HCT116 (cell line): Measurements from ENCODE around the gene GFI1B. TPM values are rescaled to one million over a fixed set of nuclear protein-coding genes. Genes with fewer than 3 reads are reported as not detected.

Experiments
- ATAC-seq: fragments of 200-7000 bp; cut with Tn5 transposase; 2 replicates; pipeline ENCODE4 v1.9.1; 2020; ENCODE audit warnings: mild to moderate bottlenecking, moderate library complexity
- BruUV-seq: library from RNA; stranded (reverse); fragments of 400-500 nt; replicated peaks from 2 replicates; lab custom pipeline; 2021; lab: Mats Ljungman, UMichigan
- CTCF ChIA-PET: fragments of 300-600 bp; sonication (Branson Sonifier 250); formaldehyde crosslinking; loops from one replicate; lab custom pipeline; 2021; ENCODE audit warnings: antibody characterized with exemption; lab: Charles Lee
- POLR2A ChIA-PET: fragments of 300-600, 350-600 bp; sonication (Branson Sonifier 250); formaldehyde crosslinking; loops from one replicate; lab custom pipeline; 2021; ENCODE audit warnings: antibody characterized with exemption; lab: Charles Lee
- RAD21 ChIA-PET, 2 experiments: fragments of 300-600 bp; sonication (Branson Sonifier 250); formaldehyde crosslinking; loops; one replicate each; lab custom pipeline; 2023; ENCODE audit warnings: low total read pairs in 2 of 2; ENCODE audit not compliant: uncharacterized antibody in 2 of 2, unreplicated experiment in 2 of 2, low non-redundant PET in 1 of 2; lab: Charles Lee
- DNase-seq: peaks from one replicate; pipeline ENCODE4 v3.0.0-alpha.2; 2010; ENCODE audit warnings: low read depth, low spot score
- H2AFZ ChIP-seq: fragments of 200-600 bp; shearing (Covaris generic), sonication (generic); 2 replicates; pipeline ENCODE4 v1.6.1; 2017; ENCODE audit warnings: low read depth, mixed run types, mixed read lengths, antibody characterized with exemption, low read length; ENCODE audit not compliant: poor library complexity, severe bottlenecking
- H3K27ac ChIP-seq: 2 replicates; pipeline ENCODE4 v1.5.1; 2012; ENCODE audit warnings: low read depth, low read length
- H3K27me3 ChIP-seq: fragments of 200-600 bp; sonication (generic); 2 replicates; pipeline ENCODE4 v1.6.1; 2016; ENCODE audit warnings: mixed run types, low read length, mixed read lengths; ENCODE audit not compliant: insufficient read depth
- H3K36me3 ChIP-seq, 2 experiments: fragments of 200-500 bp in 1 of 2; fragments of 200-600 bp in 1 of 2; sonication (Bioruptor generic) in 1 of 2; sonication (generic) in 1 of 2; 2 replicates each; pipeline versions ENCODE4 v1.5.1 to v1.6.1; 2014 to 2016; ENCODE audit warnings: low read length in 2 of 2, inconsistent platforms in 1 of 2, mixed read lengths in 1 of 2, mixed run types in 1 of 2; ENCODE audit not compliant: insufficient read depth in 2 of 2, control insufficient read depth in 1 of 2
- H3K4me1 ChIP-seq, 2 experiments: fragments of 200-600 bp in 1 of 2; sonication (generic) in 1 of 2; 2 replicates each; pipeline versions ENCODE4 v1.5.1 to v1.6.1; 2012 to 2017; ENCODE audit warnings: low read length in 2 of 2, inconsistent platforms in 1 of 2, mild to moderate bottlenecking in 1 of 2, mixed read lengths in 1 of 2, mixed run types in 1 of 2, moderate library complexity in 1 of 2; ENCODE audit not compliant: insufficient read depth in 2 of 2, control insufficient read depth in 1 of 2
- H3K4me2 ChIP-seq: fragments of 200-600 bp; sonication (generic); 2 replicates; pipeline ENCODE4 v1.6.1; 2017; ENCODE audit warnings: mixed run types, low read length, mixed read lengths
- H3K4me3 ChIP-seq, 2 experiments: fragments of 200-600 bp in 1 of 2; sonication (generic) in 1 of 2; replicated peaks in 1 of 2; 2 replicates each; pipeline ENCODE4 v1.5.1; 2011 to 2016; ENCODE audit warnings: low read length in 2 of 2, control low read depth in 1 of 2, low read depth in 1 of 2, mild to moderate bottlenecking in 1 of 2, mixed read lengths in 1 of 2, mixed run types in 1 of 2
- H3K79me2 ChIP-seq: fragments of 200-600 bp; sonication (generic); 2 replicates; pipeline ENCODE4 v1.6.1; 2017; ENCODE audit warnings: mild to moderate bottlenecking, mixed run types, low read length, moderate library complexity, mixed read lengths; ENCODE audit not compliant: insufficient read depth
- H3K9ac ChIP-seq: fragments of 200-600 bp; sonication (generic); 2 replicates; pipeline ENCODE4 v1.6.1; 2016; ENCODE audit warnings: low read length, mixed read lengths
- H3K9me2 ChIP-seq: fragments of 200-600 bp; sonication (generic), shearing (Covaris generic); 2 replicates; pipeline ENCODE4 v1.6.1; 2017; ENCODE audit warnings: mixed run types, mild to moderate bottlenecking, moderate library complexity; ENCODE audit not compliant: insufficient read depth
- H3K9me3 ChIP-seq, 2 experiments: fragments of 200-500 bp in 1 of 2; fragments of 200-600 bp in 1 of 2; sonication (Bioruptor generic) in 1 of 2; sonication (generic) in 1 of 2; 2 replicates each; pipeline ENCODE4 v1.6.1; 2014 to 2017; ENCODE audit warnings: low read length in 2 of 2, mixed read lengths in 2 of 2, inconsistent platforms in 1 of 2, low read depth in 1 of 2, mild to moderate bottlenecking in 1 of 2, mixed run types in 1 of 2, moderate library complexity in 1 of 2; ENCODE audit not compliant: control insufficient read depth in 1 of 2, insufficient read depth in 1 of 2
- H4K20me1 ChIP-seq: fragments of 200-600 bp; sonication (generic), shearing (Covaris generic); 2 replicates; pipeline ENCODE4 v1.6.1; 2017; ENCODE audit warnings: mixed run types, mild to moderate bottlenecking, moderate library complexity; ENCODE audit not compliant: insufficient read depth
- CBX3 ChIP-seq: IDR thresholded peaks from 2 replicates; pipeline ENCODE4 v1.6.1; 2012; ENCODE audit warnings: low read depth
- EGR1 ChIP-seq: IDR thresholded peaks from 2 replicates; pipeline ENCODE4 v1.6.1; 2012; ENCODE audit warnings: low read depth
- EZH2 ChIP-seq: fragments of 200-600 bp; sonication (generic); IDR thresholded peaks from 2 replicates; pipeline ENCODE4 v1.6.1; 2017; ENCODE audit warnings: antibody characterized with exemption, mixed run types
- JUND ChIP-seq: IDR thresholded peaks from 2 replicates; pipeline ENCODE4 v1.6.1; 2012
- MAX ChIP-seq: IDR thresholded peaks from 2 replicates; pipeline ENCODE4 v1.6.1; 2012
- POLR2A ChIP-seq: IDR thresholded peaks from 2 replicates; pipeline ENCODE4 v1.7.0; 2011; ENCODE audit warnings: borderline replicate concordance; ENCODE audit not compliant: insufficient read depth, insufficient read length; ENCODE audit errors: extremely low read depth
- POLR2AphosphoS5 ChIP-seq: IDR thresholded peaks from 2 replicates; pipeline ENCODE4 v1.6.1; 2011; ENCODE audit warnings: mild to moderate bottlenecking, low read depth, low read length, moderate library complexity
- RAD21 ChIP-seq: IDR thresholded peaks from 2 replicates; pipeline ENCODE4 v1.6.1; 2012; ENCODE audit warnings: low read depth, mild to moderate bottlenecking
- SIN3A ChIP-seq: IDR thresholded peaks from 2 replicates; pipeline ENCODE4 v1.6.1; 2012; ENCODE audit warnings: low read depth
- SP1 ChIP-seq: IDR thresholded peaks from 2 replicates; pipeline ENCODE4 v1.6.1; 2012; ENCODE audit warnings: low read depth
- SRF ChIP-seq: IDR thresholded peaks from 2 replicates; pipeline ENCODE4 v1.6.1; 2012; ENCODE audit warnings: low read depth
- YY1 ChIP-seq: IDR thresholded peaks from 2 replicates; pipeline ENCODE4 v1.6.1; 2011; ENCODE audit warnings: low read length, low read depth, moderate library complexity, mild to moderate bottlenecking; ENCODE audit not compliant: insufficient replicate concordance; ENCODE audit errors: extremely low read depth
- ZFX ChIP-seq: fragments of 450-650 bp; IDR thresholded peaks from 2 replicates; pipeline ENCODE4 v1.6.1; 2017
- intact Hi-C: fragments of 100-400 bp; cut with micrococcal nuclease; formaldehyde crosslinking; loops from 2 replicates; pipeline ENCODE4 v1.10.0; 2022
- total RNA-seq: library from RNA; stranded (reverse); gene quantifications from one replicate; pipeline ENCODE4 v1.2.1, GENCODE V29; 2021; ENCODE audit not compliant: unreplicated experiment
- TF ChIP-seq, protein P1 (sequence below), 3 experiments: fragments of 200-600 bp in 1 of 3; sonication (generic) in 1 of 3; IDR thresholded peaks in 2 of 3; conservative IDR thresholded peaks in 1 of 3; 2 replicates each; pipeline ENCODE4 v1.5.1; 2012 to 2017; ENCODE audit warnings: low read depth in 2 of 3, low read length in 2 of 3, antibody characterized with exemption in 1 of 3, borderline replicate concordance in 1 of 3, control low read depth in 1 of 3, mild to moderate bottlenecking in 1 of 3, mixed read lengths in 1 of 3, mixed run types in 1 of 3, moderate library complexity in 1 of 3; ENCODE audit not compliant: insufficient read depth in 1 of 3

Gene GFI1B
- total RNA-seq, 1 experiment from 2014 or later: 0.20 TPM

GRCh38 chr9:132944294-132945185 is 34.0 kb upstream of the GFI1B start, which contains the start of gene TSC1:
Gene TSC1 (minus strand): TSS chr9:132944616. CDS start chr9:132928872, 15,744 bp downstream.
- DNase-seq (peak; percentile 86), ATAC-seq (peak; percentile 86)
- H4K20me1 ChIP-seq: no peaks in the 10 kb centered on the region
- peaks cover 7 to 30% of the 10 kb centered on the region in 2 experiments; a peak in 3 of 4 replicates for H3K4me1 ChIP-seq
- ChIA-PET CTCF (interaction anchor here (0.7 to 1.1 kb wide), 3 partner anchors 78 to 300 kb away, joined by 3 read pairs; no protein-coding TSS in a partner anchor), RAD21 (interaction anchor here in 1 of 2 experiments (0.7 kb wide), 1 partner anchor 573 kb away, joined by 8 read pairs; no protein-coding TSS in a partner anchor), POLR2A (interaction anchor here (1.6 kb wide), 1 partner anchor 86 kb away, joined by 3 read pairs; the partner anchor contains the start of gene GTF3C5)
- H3K9me2 ChIP-seq: no peaks in the 10 kb centered on the region
- H2AFZ ChIP-seq: peak within 1 kb of the TSS; percentile 22
- TF ChIP-seq MAX (peak; percentile 52), SIN3A (no peak; the same call in 1 of the 2 replicates), YY1 (peak; percentile 98), CBX3 (no peak), SRF (no peak; the same call in 1 of the 2 replicates), SP1 (peak; percentile 83), RAD21 (no peak), POLR2AphosphoS5 (peak; percentile 63), EGR1 (peak; percentile 76), EZH2 (no peak), ZFX (peak; percentile 19; the same call in 1 of the 2 replicates), JUND (peak; percentile 45; the same call in 1 of the 2 replicates), POLR2A (peak; percentile 15)
- TF ChIP-seq, protein P1, sequence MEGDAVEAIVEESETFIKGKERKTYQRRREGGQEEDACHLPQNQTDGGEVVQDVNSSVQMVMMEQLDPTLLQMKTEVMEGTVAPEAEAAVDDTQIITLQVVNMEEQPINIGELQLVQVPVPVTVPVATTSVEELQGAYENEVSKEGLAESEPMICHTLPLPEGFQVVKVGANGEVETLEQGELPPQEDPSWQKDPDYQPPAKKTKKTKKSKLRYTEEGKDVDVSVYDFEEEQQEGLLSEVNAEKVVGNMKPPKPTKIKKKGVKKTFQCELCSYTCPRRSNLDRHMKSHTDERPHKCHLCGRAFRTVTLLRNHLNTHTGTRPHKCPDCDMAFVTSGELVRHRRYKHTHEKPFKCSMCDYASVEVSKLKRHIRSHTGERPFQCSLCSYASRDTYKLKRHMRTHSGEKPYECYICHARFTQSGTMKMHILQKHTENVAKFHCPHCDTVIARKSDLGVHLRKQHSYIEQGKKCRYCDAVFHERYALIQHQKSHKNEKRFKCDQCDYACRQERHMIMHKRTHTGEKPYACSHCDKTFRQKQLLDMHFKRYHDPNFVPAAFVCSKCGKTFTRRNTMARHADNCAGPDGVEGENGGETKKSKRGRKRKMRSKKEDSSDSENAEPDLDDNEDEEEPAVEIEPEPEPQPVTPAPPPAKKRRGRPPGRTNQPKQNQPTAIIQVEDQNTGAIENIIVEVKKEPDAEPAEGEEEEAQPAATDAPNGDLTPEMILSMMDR (IDR thresholded peaks at IDR 0.05 in 2 of 3, conservative IDR thresholded peaks at IDR 0.05 in 1 of 3; ENCODE audit: borderline replicate concordance in 1 of 3, insufficient read depth in 1 of 3, low read depth in 2 of 3, low read length in 2 of 3): no peak
- H3K27me3 ChIP-seq: no peaks in the 10 kb centered on the region
- peaks cover 41% of the 10 kb centered on the region for H3K79me2 ChIP-seq
- intact Hi-C loops: no loop called here
- no TSS peak for BruUV-seq
- no peaks in the 10 kb centered on the region for H3K36me3 ChIP-seq
- H3K4me2 ChIP-seq: peak within 1 kb of the TSS; percentile 92
- H3K9me3 ChIP-seq: no peaks in the 10 kb centered on the region
- H3K9ac ChIP-seq: peak within 1 kb of the TSS; percentile 93
- H3K4me3 ChIP-seq: peak within 1 kb of the TSS; percentile 93 to 95
- peak within 1 kb of the TSS; percentile 87 for H3K27ac ChIP-seq
